GM15510 (cell line): ENCODE data around the gene MCM10.

Experiments
- POLR2A ChIP-seq: IDR thresholded peaks from 3 replicates; pipeline ENCODE4 v1.6.1; 2011; ENCODE audit warnings: borderline replicate concordance; ENCODE audit not compliant: insufficient read length; ENCODE audit errors: extremely low read depth

MCM10 gene

DNA sequence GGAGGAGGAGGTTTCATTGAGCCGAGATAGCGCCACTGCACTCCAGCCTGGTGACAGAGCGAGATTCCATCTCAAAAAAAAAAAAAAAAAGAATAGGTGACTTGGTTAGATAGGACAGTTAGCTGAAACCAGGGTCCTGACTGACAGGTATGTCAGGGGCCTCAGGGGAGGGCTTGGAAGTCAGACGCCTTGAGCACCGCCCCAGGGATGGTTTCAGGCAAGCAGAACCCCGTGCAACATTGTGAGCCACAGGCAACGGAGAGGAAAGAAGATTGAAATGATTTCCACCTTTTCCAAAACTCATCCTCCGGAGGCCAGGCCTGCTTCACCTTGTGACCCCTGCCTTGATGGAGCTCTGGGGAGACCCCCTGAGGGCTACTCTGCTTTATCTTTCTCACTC is 64.2 kb downstream of the MCM10 start:
- no peak for TF ChIP-seq POLR2A

DNA sequence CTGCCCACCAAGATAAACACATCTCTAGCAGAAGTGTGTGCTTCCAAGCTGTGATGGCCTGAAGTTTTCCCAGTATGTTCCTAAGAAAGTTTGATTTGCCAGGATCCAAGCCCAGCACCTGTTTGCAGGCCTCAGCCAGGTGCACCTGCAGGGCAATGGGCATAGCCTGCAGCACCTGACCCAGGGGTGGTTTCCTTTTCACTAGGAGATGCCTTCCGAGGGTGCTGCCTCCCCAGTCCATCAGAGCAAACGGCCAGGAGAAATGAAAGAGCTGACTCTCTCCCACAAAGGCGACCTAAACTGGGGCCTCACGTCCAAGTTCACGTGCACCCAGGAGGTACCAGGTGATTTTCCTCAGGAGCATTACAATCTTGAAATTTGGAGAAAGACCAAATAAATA is 65.7 kb downstream of the MCM10 start:
- TF ChIP-seq POLR2A = no peak

DNA sequence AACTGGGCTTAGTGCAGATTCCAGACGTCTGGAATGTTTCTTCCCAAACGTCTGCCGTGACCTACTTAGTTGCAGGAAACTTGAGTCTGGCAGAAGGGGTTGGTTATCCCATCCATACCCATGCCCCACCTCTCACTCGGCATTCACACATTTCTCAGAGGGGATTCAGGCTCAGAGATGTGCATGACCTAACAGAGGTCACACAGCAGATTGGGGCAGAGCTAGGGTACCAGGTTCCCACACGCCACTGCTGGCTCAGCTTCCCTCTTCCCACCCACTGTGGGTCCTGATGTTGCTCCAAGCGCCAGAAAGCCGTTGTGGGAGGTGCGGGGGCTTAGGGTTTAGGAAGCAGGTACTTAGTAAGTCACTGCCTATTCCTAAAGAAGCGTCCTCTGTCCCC is 69.8 kb downstream of the MCM10 start:
- no peak for TF ChIP-seq POLR2A

- TF ChIP-seq POLR2A = no peak
Observed at GRCh38 chr10:13231808-13232207, 70.5 kb downstream of the MCM10 start.

- no peak for TF ChIP-seq POLR2A
Observed at GRCh38 chr10:13233358-13233757, 72.0 kb downstream of the MCM10 start.

GRCh38 chr10:13234172-13234571 is 72.8 kb downstream of the MCM10 start, which contains the start of gene UCMA:
UCMA (minus strand) TSS chr10:13234374; CDS start chr10:13234258, 116 bp downstream.
- TF ChIP-seq POLR2A = no peak

DNA sequence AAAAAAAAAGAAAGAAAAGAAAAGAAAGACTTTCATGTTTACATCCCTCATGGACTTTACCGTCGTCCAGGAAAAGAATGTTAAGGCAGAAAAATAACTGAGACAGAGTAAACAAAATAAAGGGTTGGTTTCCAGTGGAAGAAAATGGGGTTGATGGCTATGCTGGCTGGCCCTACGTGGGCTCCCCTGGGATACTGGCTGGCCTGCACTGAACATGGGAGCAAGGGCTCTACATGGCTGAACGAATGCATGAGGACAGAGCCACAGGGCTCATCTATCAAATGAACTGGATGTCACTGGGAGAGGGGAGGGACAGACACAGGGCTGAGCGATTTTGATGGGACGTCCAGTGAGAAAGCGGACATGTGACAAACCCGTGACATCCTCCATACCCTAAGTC is 75.3 kb downstream of the MCM10 start:
- TF ChIP-seq POLR2A = no peak

- TF ChIP-seq POLR2A = no peak
Observed at GRCh38 chr10:13238271-13239077, 77.1 kb downstream of the MCM10 start.

DNA sequence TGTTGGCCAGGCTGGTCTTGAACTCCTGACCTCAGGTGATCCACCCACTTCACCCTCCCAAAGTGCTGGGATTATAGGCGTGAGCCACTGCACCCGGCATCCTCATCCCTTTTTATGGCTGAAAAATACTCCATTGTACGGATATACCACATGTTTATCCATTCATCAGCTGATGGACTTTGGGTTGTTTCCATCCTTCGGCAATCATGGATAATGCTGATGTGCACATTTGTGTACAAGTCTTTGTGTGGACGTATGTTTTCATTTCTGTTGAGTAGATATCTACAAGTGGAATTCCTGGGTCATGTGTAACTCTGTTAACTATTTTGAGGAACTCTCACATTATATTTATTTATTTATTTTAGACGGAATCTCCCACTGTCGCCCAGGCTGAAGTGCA is 78.6 kb downstream of the MCM10 start:
- TF ChIP-seq POLR2A = no peak

DNA sequence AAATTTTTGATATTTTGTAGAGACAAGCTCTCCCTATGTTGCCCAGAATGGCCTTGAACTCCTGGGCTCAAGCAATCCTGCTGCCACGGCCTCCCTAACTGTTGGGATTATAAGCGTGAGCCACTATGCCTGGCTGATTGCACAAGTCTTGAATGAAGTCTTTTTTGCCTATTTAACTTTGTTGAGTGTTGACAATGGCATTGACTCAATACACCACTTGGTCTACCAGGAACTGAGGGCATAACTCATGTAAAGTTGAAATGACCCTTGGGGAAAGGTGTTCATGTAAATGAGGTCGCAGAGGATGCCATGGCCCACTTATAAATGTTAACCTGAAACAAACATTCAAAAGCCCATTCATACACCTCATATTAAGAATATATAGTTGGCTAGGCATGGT is 80.3 kb downstream of the MCM10 start:
- no peak for TF ChIP-seq POLR2A

- no peak for TF ChIP-seq POLR2A
Observed at GRCh38 chr10:13247246-13247645, 85.9 kb downstream of the MCM10 start.

GRCh38 chr10:13247784-13248183 is 86.4 kb downstream of the MCM10 start:
- no peak for TF ChIP-seq POLR2A

GRCh38 chr10:13253726-13254125 is 92.4 kb downstream of the MCM10 start:
- no peak for TF ChIP-seq POLR2A

GRCh38 chr10:13256627-13257026 is 95.3 kb downstream of the MCM10 start:
- TF ChIP-seq POLR2A = no peak

DNA sequence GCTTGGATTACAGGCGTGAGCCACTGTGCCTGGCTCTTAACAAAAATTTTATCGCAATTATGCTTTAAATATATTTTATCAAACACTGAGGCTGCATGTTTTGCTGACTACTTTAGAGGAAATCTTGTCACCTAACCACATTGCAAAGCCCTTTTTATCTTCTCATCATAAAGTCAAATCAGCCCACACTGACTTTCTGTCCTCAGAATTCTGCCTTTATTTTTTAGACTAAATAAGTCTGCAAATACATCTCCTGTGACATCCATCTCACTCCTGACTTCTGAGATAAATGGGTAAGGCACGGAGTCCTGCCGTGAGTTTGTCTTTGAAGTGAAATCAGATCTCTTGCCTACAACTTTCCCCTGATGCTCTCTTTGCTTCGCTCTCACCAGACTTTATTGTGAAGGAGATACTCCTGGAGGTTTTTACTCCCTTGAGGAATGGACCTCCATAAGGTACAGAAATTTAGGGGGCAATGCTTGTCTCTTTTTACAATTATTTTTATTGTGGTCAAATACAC is 96.3 kb downstream of the MCM10 start:
- TF ChIP-seq POLR2A = no peak
